SK-N-SH (cell line): ENCODE measurements around the gene TOMM40L.

ENCODE experiments used
- EP300 ChIP-seq, 2 experiments: IDR thresholded peaks; 2 replicates each; pipeline versions ENCODE4 v1.4.0 to v1.6.1; 2012; ENCODE audit warnings: borderline replicate concordance in 1 of 2, low read depth in 1 of 2, low read length in 1 of 2
- GABPA ChIP-seq: IDR thresholded peaks from 2 replicates; pipeline ENCODE4 v1.4.0; 2012; ENCODE audit warnings: low read depth, mild to moderate bottlenecking
- JUND ChIP-seq: IDR thresholded peaks from 2 replicates; pipeline ENCODE4 v1.4.0; 2012
- POLR2AphosphoS5 ChIP-seq: IDR thresholded peaks from 2 replicates; pipeline ENCODE4 v1.6.1; 2012; ENCODE audit warnings: low read depth, low read length
- RAD21 ChIP-seq: IDR thresholded peaks from 2 replicates; pipeline ENCODE4 v1.6.1; 2012; ENCODE audit warnings: mild to moderate bottlenecking, low read length
- TAF1 ChIP-seq: IDR thresholded peaks from 2 replicates; pipeline ENCODE4 v1.6.1; 2012; ENCODE audit warnings: low read depth, mild to moderate bottlenecking, low read length, moderate library complexity, borderline replicate concordance
- TEAD4 ChIP-seq: IDR thresholded peaks from 2 replicates; pipeline ENCODE4 v1.4.0; 2012; ENCODE audit warnings: mild to moderate bottlenecking, borderline replicate concordance; ENCODE audit not compliant: insufficient read depth
- TF ChIP-seq, protein P1 (sequence below): fragments of 200-600 bp; sonication (generic); IDR thresholded peaks from 2 replicates; pipeline ENCODE4 v1.6.1; 2017; ENCODE audit warnings: antibody characterized with exemption, mild to moderate bottlenecking, moderate library complexity
- TF ChIP-seq, protein P2 (sequence below): fragments of 150-350 bp; IDR thresholded peaks from 2 replicates; pipeline ENCODE4 v1.6.1; 2017; ENCODE audit warnings: antibody characterized with exemption, low read length, low read depth, borderline replicate concordance
- TF ChIP-seq, protein P3 (sequence below): IDR thresholded peaks from 2 replicates; pipeline ENCODE4 v1.4.0; 2012; ENCODE audit warnings: low read depth, borderline replicate concordance
- TF ChIP-seq, protein P4 (sequence below): IDR thresholded peaks from 2 replicates; pipeline ENCODE4 v1.4.0; 2012; ENCODE audit warnings: low read depth, borderline replicate concordance

DNA sequence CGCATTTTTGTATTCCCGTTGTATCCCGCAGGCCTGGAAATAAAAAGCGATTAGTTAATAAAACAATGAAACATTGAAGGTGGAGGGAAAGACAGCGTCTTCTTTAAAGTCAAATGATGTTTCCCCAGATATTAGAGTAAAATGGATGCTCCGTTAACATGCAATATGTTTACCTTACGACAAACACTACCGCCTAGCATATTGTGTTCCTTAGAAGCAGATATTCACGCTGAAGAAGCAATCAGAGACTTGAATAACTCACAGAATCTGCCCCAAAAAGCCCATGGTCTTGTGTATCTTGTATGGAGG lies 48.0 kb upstream of the TOMM40L start:
- TF ChIP-seq, protein P1, sequence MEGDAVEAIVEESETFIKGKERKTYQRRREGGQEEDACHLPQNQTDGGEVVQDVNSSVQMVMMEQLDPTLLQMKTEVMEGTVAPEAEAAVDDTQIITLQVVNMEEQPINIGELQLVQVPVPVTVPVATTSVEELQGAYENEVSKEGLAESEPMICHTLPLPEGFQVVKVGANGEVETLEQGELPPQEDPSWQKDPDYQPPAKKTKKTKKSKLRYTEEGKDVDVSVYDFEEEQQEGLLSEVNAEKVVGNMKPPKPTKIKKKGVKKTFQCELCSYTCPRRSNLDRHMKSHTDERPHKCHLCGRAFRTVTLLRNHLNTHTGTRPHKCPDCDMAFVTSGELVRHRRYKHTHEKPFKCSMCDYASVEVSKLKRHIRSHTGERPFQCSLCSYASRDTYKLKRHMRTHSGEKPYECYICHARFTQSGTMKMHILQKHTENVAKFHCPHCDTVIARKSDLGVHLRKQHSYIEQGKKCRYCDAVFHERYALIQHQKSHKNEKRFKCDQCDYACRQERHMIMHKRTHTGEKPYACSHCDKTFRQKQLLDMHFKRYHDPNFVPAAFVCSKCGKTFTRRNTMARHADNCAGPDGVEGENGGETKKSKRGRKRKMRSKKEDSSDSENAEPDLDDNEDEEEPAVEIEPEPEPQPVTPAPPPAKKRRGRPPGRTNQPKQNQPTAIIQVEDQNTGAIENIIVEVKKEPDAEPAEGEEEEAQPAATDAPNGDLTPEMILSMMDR, result no peak
- TF ChIP-seq TAF1 (no peak), TEAD4 (no peak), RAD21 (no peak), GABPA (no peak), JUND (no peak), EP300 (IDR thresholded peaks at IDR 0.05; ENCODE audit: borderline replicate concordance in 1 of 2, low read depth in 1 of 2, low read length in 1 of 2) (no peak), POLR2AphosphoS5 (no peak)
- TF ChIP-seq, protein P2, sequence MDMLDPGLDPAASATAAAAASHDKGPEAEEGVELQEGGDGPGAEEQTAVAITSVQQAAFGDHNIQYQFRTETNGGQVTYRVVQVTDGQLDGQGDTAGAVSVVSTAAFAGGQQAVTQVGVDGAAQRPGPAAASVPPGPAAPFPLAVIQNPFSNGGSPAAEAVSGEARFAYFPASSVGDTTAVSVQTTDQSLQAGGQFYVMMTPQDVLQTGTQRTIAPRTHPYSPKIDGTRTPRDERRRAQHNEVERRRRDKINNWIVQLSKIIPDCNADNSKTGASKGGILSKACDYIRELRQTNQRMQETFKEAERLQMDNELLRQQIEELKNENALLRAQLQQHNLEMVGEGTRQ, result no peak
- TF ChIP-seq, protein P3, sequence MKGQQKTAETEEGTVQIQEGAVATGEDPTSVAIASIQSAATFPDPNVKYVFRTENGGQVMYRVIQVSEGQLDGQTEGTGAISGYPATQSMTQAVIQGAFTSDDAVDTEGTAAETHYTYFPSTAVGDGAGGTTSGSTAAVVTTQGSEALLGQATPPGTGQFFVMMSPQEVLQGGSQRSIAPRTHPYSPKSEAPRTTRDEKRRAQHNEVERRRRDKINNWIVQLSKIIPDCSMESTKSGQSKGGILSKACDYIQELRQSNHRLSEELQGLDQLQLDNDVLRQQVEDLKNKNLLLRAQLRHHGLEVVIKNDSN, result no peak
- TF ChIP-seq, protein P4, sequence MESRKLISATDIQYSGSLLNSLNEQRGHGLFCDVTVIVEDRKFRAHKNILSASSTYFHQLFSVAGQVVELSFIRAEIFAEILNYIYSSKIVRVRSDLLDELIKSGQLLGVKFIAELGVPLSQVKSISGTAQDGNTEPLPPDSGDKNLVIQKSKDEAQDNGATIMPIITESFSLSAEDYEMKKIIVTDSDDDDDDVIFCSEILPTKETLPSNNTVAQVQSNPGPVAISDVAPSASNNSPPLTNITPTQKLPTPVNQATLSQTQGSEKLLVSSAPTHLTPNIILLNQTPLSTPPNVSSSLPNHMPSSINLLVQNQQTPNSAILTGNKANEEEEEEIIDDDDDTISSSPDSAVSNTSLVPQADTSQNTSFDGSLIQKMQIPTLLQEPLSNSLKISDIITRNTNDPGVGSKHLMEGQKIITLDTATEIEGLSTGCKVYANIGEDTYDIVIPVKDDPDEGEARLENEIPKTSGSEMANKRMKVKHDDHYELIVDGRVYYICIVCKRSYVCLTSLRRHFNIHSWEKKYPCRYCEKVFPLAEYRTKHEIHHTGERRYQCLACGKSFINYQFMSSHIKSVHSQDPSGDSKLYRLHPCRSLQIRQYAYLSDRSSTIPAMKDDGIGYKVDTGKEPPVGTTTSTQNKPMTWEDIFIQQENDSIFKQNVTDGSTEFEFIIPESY, result no peak
